Measurements from ENCODE around the gene NPBWR2. TPM values are rescaled to one million over a fixed set of nuclear protein-coding genes. Genes with fewer than 3 reads are reported as not detected.

Gene NPBWR2
- total RNA-seq, 2 experiments from 2014 or later, result not detected

GRCh38 chr20:64073476-64074183 is 33.7 kb downstream of the NPBWR2 start:
- Mint-ChIP-seq H3K36me3 (ENCODE audit: low read depth) (peaks cover 39% of the 10 kb centered on the region), H3K9me3 (no peaks in the 10 kb centered on the region), H3K4me1 (peaks cover 39% of the 10 kb centered on the region), H3K4me3 (no peak overlapping the region), H3K27ac (no peak overlapping the region), H3K27me3 (no peaks in the 10 kb centered on the region)
- DNase-seq, result no peak
- ChIA-PET CTCF (interaction anchor here (1.0 to 1.6 kb wide), 2 partner anchors 9 to 35 kb away, joined by 3 to 4 read pairs; no protein-coding TSS in a partner anchor), POLR2A (no interaction called here)

- Mint-ChIP-seq H3K36me3 (ENCODE audit: low read depth) (peaks cover 34% of the 10 kb centered on the region), H3K27me3 (no peaks in the 10 kb centered on the region), H3K4me1 (peaks cover 46% of the 10 kb centered on the region), H3K27ac (no peak overlapping the region), H3K9me3 (no peaks in the 10 kb centered on the region), H3K4me3 (no peak overlapping the region)
- POLR2A ChIA-PET, result no interaction called here
- CTCF ChIA-PET, result interaction anchor here (1.0 to 2.2 kb wide), 3 partner anchors 11 to 48 kb away, joined by 5 to 8 read pairs (median 6); partner anchors contain the start of gene LKAAEAR1
- no peak for DNase-seq
Observed at GRCh38 chr20:64072498-64073063, 34.8 kb downstream of the NPBWR2 start.

- Mint-ChIP-seq H3K27ac (peak overlapping the region; percentile 50), H3K27me3 (no peaks in the 10 kb centered on the region), H3K36me3 (ENCODE audit: low read depth) (peaks cover 29% of the 10 kb centered on the region), H3K4me1 (peaks cover 51% of the 10 kb centered on the region), H3K4me3 (no peak overlapping the region), H3K9me3 (no peaks in the 10 kb centered on the region)
- CTCF ChIA-PET, result interaction anchor here (1.0 to 2.2 kb wide), 3 partner anchors 12 to 49 kb away, joined by 5 to 8 read pairs (median 6); partner anchors contain the start of gene LKAAEAR1
- DNase-seq, result no peak
- POLR2A ChIA-PET, result no interaction called here
Observed at GRCh38 chr20:64071341-64072332, 35.7 kb downstream of the NPBWR2 start.

GRCh38 chr20:64070244-64070993 is 36.9 kb downstream of the NPBWR2 start:
- Mint-ChIP-seq H3K36me3 (ENCODE audit: low read depth) (peaks cover 24% of the 10 kb centered on the region), H3K9me3 (no peaks in the 10 kb centered on the region)
- CTCF ChIA-PET, result interaction anchor here (0.6 to 2.8 kb wide), 5 partner anchors 9 to 47 kb away, joined by 3 to 11 read pairs (median 6); partner anchors contain the start of genes OPRL1 and RGS19

GRCh38 chr20:64069614-64070243 is 37.6 kb downstream of the NPBWR2 start:
- ChIA-PET POLR2A (no interaction called here), CTCF (interaction anchor here (0.9 to 2.8 kb wide), 6 partner anchors 10 to 89 kb away, joined by 3 to 11 read pairs (median 6); partner anchors contain the start of genes OPRL1, PRPF6 and RGS19)
- Mint-ChIP-seq H3K4me1 (peaks cover 58% of the 10 kb centered on the region), H3K36me3 (ENCODE audit: low read depth) (peaks cover 20% of the 10 kb centered on the region), H3K4me3 (no peak overlapping the region), H3K27ac (no peak overlapping the region), H3K27me3 (no peaks in the 10 kb centered on the region), H3K9me3 (no peaks in the 10 kb centered on the region)
- DNase-seq, result no peak

More at GRCh38 chr20:64070244-64070993, 36.9 kb downstream of the NPBWR2 start:
- no peak overlapping the region for H3K4me3 Mint-ChIP-seq
- DNase-seq, result no peak
- peaks cover 52% of the 10 kb centered on the region for H3K4me1 Mint-ChIP-seq
- H3K27me3 Mint-ChIP-seq, result no peaks in the 10 kb centered on the region
- POLR2A ChIA-PET, result no interaction called here
- no peak overlapping the region for H3K27ac Mint-ChIP-seq

GRCh38 chr20:64069209-64069613 is 38.2 kb downstream of the NPBWR2 start:
- H3K27me3 Mint-ChIP-seq, result no peaks in the 10 kb centered on the region
- peaks cover 16% of the 10 kb centered on the region for H3K36me3 Mint-ChIP-seq (ENCODE audit: low read depth)
- peaks cover 61% of the 10 kb centered on the region for H3K4me1 Mint-ChIP-seq
- CTCF ChIA-PET, result interaction anchor here (0.9 to 2.8 kb wide), 7 partner anchors 10 to 88 kb away, joined by 3 to 11 read pairs (median 6); partner anchors contain the start of genes OPRL1, PRPF6 and RGS19
- no peaks in the 10 kb centered on the region for H3K9me3 Mint-ChIP-seq
- H3K4me3 Mint-ChIP-seq, result no peak overlapping the region
- POLR2A ChIA-PET, result no interaction called here
- peak overlapping the region; percentile 54 for H3K27ac Mint-ChIP-seq
- no peak for DNase-seq

- CTCF ChIA-PET, result interaction anchor here (0.9 to 2.8 kb wide), 7 partner anchors 9 to 88 kb away, joined by 3 to 11 read pairs (median 6); partner anchors contain the start of genes OPRL1, PRPF6 and RGS19
- peak overlapping the region; percentile 75 for H3K27ac Mint-ChIP-seq
- DNase-seq, result no peak
- POLR2A ChIA-PET, result no interaction called here
- no peaks in the 10 kb centered on the region for H3K27me3 Mint-ChIP-seq
- peaks cover 13% of the 10 kb centered on the region for H3K36me3 Mint-ChIP-seq (ENCODE audit: low read depth)
- no peak overlapping the region for H3K4me3 Mint-ChIP-seq
- H3K9me3 Mint-ChIP-seq, result no peaks in the 10 kb centered on the region
- H3K4me1 Mint-ChIP-seq, result peaks cover 65% of the 10 kb centered on the region
Observed at GRCh38 chr20:64068386-64069208, 38.8 kb downstream of the NPBWR2 start.

GRCh38 chr20:64067733-64068307 is 39.5 kb downstream of the NPBWR2 start:
- Mint-ChIP-seq H3K9me3 (no peaks in the 10 kb centered on the region), H3K27me3 (no peaks in the 10 kb centered on the region), H3K27ac (peak overlapping the region; percentile 85), H3K4me3 (peak overlapping the region; percentile 9), H3K4me1 (peaks cover 60% of the 10 kb centered on the region), H3K36me3 (ENCODE audit: low read depth) (peaks cover 10% of the 10 kb centered on the region)
- ChIA-PET POLR2A (no interaction called here), CTCF (interaction anchor here (1.2 to 2.8 kb wide), 5 partner anchors 9 to 28 kb away, joined by 4 to 11 read pairs (median 5); partner anchors contain the start of genes OPRL1 and RGS19)
- no peak for DNase-seq

GRCh38 chr20:64067005-64067632 is 40.2 kb downstream of the NPBWR2 start:
- Mint-ChIP-seq H3K27me3 (no peaks in the 10 kb centered on the region), H3K4me1 (peaks cover 58% of the 10 kb centered on the region), H3K9me3 (no peaks in the 10 kb centered on the region), H3K27ac (peak overlapping the region; percentile 85), H3K4me3 (peak overlapping the region; percentile 9), H3K36me3 (ENCODE audit: low read depth) (peaks cover 5% of the 10 kb centered on the region)
- POLR2A ChIA-PET, result no interaction called here
- CTCF ChIA-PET, result interaction anchor here (1.1 to 1.4 kb wide), 3 partner anchors 8 to 12 kb away, joined by 3 to 4 read pairs (median 3); partner anchors contain the start of gene RGS19
- no peak for DNase-seq

- Mint-ChIP-seq H3K4me3 (peak overlapping the region; percentile 55), H3K27ac (peak overlapping the region; percentile 93), H3K36me3 (ENCODE audit: low read depth) (no peaks in the 10 kb centered on the region), H3K9me3 (no peaks in the 10 kb centered on the region), H3K4me1 (peaks cover 61% of the 10 kb centered on the region), H3K27me3 (no peaks in the 10 kb centered on the region)
- DNase-seq, result peak; percentile 81
- ChIA-PET POLR2A (interaction anchor here (0.6 kb wide), 1 partner anchor 148 kb away, joined by 3 read pairs; no protein-coding TSS in a partner anchor), CTCF (interaction anchor here (0.8 to 1.4 kb wide), 8 partner anchors 9 to 85 kb away, joined by 3 to 4 read pairs (median 3); partner anchors contain the start of genes PRPF6 and RGS19)
Observed at GRCh38 chr20:64065974-64066343, 41.4 kb downstream of the NPBWR2 start.

Data from activated CD4-positive, alpha-beta T cell treated with anti-CD3 and anti-CD28 coated beads, Interleukin-2, amount 10 ng/mL, durations not matched to agents 7 days and 5 days (primary cell).